Activated CD4-positive, alpha-beta T cell treated with anti-CD3 and anti-CD28 coated beads for 48 hours (primary cell): ENCODE measurements around the gene SUFU.
"Not testable (repeated sequence)": the region's sequence is repeated elsewhere in the genome, so short reads cannot be mapped to it uniquely, and the experiment has no call there.

ENCODE experiments used
- DNase-seq: peaks from one replicate; pipeline ENCODE4 v3.0.0-alpha.2; 2020

The SUFU gene

DNA sequence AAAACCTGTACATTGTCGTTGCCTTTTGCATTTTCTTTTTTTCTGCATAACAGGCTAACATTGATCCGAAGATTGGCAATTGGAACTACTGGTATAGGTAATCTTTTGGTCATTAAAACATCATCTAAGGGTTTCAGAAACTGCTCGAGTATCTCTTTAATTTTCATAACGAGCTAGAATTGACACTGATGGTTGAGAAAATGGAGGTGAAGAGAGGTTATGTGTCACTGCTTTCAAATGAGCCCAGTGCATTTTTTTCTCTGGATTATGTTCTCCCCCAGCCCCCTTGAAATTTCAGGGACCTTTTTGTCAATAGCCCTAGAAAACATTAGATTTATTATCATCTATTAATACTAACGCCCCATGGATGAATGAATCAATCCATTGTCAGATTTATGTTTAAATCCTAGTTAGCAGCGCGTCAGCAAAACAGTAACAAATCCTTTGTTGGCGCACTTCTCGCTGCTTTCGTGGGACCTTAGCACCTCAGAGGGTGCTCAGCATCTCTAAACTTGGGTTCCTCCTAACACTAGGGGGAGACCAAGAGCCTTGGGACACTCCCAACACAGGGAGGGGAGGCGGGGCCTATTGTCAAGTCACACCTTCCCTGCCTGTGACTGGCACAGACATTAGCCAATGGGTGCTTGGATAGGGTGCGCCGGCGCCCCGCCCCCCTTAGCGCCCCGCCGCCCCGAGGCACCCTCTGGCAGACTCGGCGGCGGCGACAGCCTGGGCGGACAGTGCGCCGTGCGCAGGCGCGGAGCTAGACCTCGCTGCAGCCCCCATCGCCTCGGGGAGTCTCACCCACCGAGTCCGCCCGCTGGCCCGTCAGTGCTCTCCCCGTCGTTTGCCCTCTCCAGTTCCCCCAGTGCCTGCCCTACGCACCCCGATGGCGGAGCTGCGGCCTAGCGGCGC, at the start of gene SUFU:
SUFU (plus strand) TSS at position 709 of the 915 bp plus-strand sequence; CDS start at position 890, 181 bp downstream.
- DNase-seq, result peak; percentile 99

DNA sequence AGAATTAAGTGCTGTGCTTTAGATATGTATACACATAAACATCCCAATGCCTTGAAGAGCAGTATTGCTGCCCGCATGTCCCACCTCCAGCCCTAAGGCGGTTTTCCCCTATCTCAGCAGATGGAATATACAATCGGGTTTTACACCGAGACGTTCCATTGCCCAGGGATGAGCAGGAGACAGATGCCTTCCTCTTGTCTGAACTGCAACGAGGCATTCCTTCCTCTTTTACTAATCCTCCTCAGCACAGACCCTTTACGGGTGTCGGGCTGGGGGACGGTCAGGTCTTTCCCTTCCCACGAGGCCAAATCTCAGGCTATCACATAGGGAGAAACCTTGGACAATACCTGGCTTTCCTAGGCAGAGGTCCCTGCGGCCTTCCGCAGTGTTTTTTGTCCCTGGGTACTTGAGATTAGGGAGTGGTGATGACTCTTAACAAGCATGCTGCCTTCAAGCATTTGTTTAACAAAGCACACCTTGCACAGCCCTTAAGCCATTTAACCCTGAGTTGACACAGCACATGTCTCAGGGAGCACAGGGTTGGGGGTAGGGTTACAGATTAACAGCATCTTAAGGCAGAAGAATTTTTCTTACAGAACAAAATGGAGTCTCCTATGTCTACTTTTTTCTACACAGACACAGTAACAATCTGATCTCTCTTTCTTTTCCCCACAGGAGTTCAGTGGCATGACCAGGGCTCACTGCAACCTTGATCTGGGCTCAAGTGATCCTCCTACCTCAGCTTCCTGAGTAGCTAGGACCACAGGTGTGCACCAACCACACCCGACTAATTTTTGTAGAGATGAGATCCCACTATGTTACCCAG, 48.9 kb upstream of the SUFU start:
- DNase-seq, result not testable (repeated sequence)

DNA sequence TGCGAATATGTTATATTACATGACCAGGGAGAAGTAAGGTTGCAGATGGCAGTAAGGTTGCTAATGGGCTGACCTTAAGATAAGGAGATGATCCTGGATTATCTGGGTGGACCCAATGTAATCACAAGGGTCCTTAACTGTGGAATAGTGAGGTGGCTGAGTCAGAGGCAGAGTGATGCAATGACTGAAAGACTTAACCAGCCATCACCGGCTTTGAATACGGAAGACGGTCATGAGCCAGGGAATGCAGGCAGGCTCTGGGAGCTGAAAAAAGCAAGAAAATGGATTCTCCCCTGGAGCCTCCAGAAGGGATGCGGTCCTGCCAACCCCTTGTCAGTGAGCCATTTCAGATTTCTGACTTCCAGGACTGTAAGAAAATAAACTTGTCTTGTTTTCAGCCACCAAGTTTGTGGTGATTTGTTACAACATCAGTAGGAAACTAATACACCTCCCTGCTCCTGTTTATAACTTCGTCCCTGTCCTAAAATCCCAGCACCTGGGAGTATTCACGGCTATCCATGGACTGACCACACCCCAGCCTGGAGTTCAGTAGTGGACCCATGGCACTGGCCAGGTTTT, 47.8 kb upstream of the SUFU start:
- DNase-seq, result no peak

DNA sequence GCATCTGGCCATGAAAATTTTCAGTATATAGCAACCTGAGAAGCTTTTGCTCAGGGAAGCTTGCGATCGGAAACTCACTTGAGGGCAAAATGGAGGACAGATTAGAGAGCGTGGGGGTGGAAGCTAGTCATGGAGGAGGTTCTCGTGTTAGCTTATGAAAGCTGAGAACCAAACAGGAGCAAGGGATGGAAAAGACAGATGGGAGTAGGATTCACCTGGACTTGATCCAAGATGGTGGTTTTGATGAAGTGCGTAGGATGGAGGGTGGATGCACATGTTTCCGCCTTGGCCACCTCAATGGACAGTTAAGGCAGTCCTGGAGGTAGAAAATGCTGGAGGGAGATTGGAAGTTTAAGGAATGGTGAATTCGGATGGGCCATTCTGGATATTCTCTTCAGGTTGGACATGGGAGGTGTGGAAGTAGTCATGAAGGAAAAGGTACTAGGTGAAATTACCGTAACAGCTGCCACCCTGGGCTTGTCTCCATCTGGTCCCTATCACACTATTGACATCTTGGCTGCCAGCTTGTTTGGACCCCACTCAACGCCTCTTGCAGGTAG, 46.1 kb upstream of the SUFU start:
- no peak for DNase-seq

GRCh38 chr10:102458656-102459055, 45.1 kb upstream of the SUFU start:
- no peak for DNase-seq

DNA sequence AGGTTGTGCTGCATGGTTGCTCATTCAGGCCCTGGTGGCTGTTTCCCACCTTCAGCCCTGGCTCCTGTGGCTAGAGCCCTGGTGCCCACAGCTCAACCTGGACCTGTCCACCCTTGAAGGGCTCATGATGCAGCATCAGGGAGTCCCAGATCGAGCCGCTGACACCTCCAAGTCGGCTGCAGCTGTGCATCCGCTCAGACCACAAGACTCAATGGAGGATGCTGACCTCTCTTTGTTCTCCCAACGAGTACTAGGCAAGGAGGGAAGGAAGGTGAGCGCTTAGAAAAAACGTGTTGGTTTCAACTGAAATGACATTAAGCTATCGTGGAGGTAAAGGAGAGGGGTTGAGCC, 43.0 kb upstream of the SUFU start:
- DNase-seq, result no peak

DNA sequence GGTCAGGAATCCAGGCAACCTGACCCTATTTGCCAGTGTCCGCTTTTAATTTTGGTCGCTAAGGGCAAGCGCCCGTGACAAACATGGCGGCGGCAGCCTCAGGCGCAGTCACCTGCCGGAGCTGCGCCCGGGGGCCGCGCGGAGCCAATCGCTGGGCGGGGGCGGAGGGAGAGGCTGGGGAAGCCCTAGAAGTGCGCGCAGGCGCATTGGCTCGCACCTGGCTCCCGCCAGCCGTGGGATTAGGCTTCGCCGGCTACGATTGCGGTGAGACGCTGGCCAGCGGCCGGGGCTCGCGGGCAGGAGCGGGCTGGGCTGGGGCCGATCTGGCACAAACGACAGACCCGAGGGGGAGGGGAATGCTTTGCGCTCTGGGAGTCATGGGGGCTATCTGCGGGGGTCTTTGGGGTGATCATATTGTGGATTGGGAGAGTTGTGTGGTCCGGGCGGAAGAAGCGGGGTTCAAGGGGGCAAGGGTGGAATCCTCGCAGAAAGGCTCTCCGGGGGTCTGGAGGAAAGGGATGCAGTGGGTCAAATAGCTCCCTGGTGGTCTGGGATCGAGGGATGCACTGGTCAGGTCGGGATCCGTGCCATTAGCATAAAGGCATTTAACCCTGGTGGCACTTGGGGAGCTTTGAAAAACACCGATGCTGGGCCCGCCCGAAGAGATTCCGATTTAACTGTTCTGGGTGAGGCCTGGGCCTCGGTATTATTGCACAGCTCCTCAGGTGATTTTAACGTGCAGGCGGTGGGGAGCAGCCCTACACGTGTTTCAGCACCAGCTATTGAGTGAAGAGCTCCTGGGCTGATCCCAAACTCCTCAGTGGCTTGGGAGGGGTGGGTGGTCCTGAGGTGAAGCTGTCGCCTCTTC, 42.4 kb upstream of the SUFU start:
- peak; percentile 97 for DNase-seq

DNA sequence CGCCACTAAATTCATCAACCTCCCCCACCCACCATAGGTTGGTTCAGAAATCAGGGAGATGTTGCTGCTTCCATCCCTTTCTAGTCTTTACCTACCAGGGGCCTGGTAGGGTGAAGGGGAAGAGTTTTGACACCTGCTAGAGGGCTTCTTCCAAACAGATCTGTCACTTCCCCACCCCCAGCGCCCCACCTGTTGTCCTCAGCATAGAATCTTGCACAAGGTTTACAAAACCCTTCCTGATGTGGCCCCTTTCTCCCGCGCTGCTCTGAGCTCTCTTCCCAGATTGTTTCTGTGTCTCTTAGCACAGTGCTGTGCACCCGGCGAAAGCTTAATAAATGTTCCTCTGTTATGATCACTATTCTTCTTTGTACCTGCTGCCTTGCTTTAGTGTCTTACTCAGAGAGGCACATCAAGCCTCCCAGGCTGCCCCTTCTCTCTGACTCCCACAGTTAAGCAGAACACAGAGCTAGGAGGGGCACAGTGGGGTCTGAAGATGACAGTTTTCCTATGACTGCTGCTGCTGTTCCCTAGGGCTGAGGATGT, 41.2 kb upstream of the SUFU start:
- DNase-seq, result no peak

DNA sequence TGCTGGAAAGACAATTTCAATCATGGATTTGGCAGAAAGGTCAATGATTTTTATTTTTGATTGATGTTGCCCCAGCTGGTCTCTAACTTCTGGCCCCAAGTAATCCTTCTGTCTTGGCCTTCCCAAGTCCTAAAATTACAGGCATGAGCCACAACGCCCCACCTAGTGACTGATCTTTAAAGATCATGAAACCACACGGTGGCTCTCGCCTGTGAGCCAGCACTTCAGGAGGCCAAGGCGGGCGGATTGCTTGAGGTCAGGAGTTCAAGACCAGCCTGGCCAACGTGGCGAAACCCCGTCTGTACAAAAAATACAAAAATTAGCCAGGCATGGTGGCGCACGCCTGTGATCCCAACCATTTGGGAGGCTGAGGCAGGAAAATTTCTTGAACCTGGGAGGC, 39.8 kb upstream of the SUFU start:
- no peak for DNase-seq

- DNase-seq, result no peak
Observed at GRCh38 chr10:102465466-102465865, 38.3 kb upstream of the SUFU start.

DNA sequence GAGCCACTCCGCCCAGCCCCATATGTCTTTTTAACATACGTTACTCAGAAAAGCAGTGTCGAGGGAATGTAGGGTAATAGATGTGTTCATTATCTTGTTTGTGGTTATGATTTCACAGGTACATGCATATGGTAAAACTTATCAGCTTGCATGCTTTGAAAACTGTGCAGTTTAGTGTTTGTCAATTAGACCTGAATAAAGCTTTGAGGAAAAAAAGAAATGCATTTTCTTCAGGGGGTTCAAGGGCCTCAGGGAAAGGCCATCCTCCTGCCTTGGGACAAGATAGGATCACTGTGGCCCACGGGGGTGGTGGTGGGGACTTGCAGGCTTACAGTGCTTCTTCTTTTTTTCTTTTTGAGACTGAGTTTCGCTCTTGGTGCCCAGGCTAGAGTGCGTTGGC, 36.5 kb upstream of the SUFU start:
- no peak for DNase-seq

GRCh38 chr10:102467971-102468438, 35.8 kb upstream of the SUFU start:
- no peak for DNase-seq

- DNase-seq, result no peak
Observed at GRCh38 chr10:102468683-102469082, 35.1 kb upstream of the SUFU start.

- no peak for DNase-seq
Observed at GRCh38 chr10:102470579-102471546, 32.9 kb upstream of the SUFU start.

- no peak for DNase-seq
Observed at GRCh38 chr10:102473445-102474331, 30.1 kb upstream of the SUFU start.

DNA sequence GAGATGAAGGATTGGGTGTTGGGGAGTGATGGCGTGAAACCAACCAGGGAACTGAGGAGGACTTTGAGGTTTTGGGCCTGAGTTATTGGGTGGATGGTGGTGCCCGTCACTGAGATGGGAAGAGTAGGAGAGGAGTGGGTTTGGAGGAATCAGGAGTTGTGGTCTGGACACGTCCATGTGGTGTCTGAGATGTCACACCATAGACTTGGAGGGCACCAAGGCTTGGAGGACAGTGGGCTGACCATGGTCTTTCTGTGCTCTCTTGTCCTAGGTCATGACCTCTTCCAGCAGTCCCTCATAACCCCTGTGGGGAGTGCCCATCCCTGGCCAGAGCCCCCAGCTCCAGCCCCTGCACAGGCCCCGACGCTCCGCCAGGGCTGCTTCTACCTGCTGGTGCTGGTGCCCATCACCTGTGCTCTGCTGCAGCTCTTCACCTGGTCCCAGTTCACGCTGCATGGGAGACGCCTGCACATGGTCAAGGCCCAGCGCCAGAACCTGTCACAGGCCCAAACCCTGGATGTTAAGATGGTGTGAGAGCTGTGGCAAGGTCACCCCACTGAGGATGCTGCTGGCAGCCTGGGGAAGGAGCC, 28.2 kb upstream of the SUFU start:
- no peak for DNase-seq

DNA sequence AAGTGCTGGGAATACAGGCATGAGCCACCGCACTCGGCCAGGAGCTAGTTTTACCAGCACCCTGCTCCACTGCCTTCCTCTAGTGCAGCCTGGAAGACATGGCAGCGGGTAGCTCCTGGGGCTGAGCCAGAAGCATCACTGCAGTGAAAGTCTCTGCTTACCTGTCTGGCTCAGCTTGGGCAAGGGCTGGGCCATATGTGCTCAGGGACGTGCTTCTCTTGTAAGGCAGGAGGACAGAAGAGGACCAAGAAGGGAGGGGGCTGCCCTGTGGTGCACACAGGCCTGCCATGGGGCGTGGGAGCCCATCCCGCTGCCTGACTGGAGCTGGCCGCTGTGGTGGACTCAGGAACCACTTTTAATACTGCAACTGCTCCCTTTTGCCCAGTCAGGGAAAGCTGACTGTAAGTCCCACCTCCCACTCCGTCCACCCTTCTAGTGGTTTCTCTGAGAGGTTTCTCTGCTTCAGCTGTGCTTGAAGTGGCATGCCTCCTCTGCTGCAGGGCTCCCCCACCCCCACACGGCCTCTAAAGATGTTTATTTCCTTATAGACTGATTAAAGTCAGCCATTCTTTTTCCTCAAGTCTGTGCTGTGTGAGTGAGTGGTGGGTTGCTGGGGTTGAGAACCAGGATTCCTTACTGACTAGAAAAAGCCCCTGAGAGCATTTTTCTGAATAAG, 27.2 kb upstream of the SUFU start:
- no peak for DNase-seq

DNA sequence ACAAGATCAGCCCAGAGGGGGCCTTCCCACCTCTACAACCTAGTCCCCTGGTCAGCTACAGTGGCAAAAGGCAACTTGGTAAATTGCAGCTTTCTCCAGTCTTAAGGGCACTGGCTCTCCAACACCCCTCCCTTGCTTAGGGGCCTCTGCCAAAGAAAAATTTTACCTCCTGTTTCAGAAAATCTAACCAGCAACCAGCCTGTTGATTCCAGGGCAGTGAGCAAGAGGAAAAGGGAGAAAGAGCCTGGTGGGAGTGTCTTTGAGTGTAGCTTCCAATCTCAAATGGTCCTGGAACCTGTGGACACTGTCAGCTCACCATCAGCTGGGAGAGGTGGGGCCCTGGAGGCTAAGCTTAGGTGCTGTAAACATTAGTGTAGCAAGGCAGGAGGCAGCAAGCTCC, 24.1 kb upstream of the SUFU start:
- no peak for DNase-seq

DNA sequence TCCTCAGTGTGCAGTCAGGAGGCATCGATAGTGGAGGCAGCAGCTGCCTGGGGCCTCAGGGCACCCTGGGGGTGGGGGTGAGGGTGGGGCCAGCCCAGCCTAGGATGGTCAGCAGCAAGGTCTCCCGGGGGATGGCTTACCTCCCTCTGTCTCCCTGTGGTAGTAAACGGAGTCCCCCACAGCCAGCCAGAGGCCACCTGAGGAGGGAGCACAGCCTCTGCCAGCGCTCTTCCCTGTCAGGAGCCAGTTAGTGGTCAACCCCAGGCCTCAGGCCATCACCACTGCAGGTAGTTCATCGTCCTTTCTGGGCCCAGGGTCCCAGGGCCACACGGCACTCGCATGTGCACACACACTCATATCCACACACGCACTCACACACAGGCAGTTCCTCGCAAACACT, 23.4 kb upstream of the SUFU start:
- no peak for DNase-seq
